Measurements from ENCODE around the gene ARID1B.
"Not testable (repeated sequence)": the region's sequence is repeated elsewhere in the genome, so short reads cannot be mapped to it uniquely, and the experiment has no call there.

Gene ARID1B

GRCh38 chr6:156963712-156964700 lies 186.8 kb downstream of the ARID1B start:
- DNase-seq (ENCODE audit: low spot score) = peak; percentile 17

GRCh38 chr6:156967852-156968251 lies 190.7 kb downstream of the ARID1B start:
- DNase-seq (ENCODE audit: low spot score) = no peak

GRCh38 chr6:156969233-156969632 lies 192.1 kb downstream of the ARID1B start:
- no peak for DNase-seq (ENCODE audit: low spot score)

- no peak for DNase-seq (ENCODE audit: low spot score)
Measured at GRCh38 chr6:156970595-156971112, 193.5 kb downstream of the ARID1B start.

GRCh38 chr6:156971153-156971885 lies 194.1 kb downstream of the ARID1B start:
- no peak for DNase-seq (ENCODE audit: low spot score)

GRCh38 chr6:156972145-156972544 lies 195.0 kb downstream of the ARID1B start:
- DNase-seq (ENCODE audit: low spot score) = no peak

- DNase-seq (ENCODE audit: low spot score) = no peak
Measured at GRCh38 chr6:156974830-156975261, 197.7 kb downstream of the ARID1B start.

- no peak for DNase-seq (ENCODE audit: low spot score)
Measured at GRCh38 chr6:156975414-156975813, 198.2 kb downstream of the ARID1B start.

GRCh38 chr6:156976216-156977127 lies 199.3 kb downstream of the ARID1B start:
- no peak for DNase-seq (ENCODE audit: low spot score)

- DNase-seq (ENCODE audit: low spot score) = no peak
Measured at GRCh38 chr6:156977527-156978291, 200.5 kb downstream of the ARID1B start.

GRCh38 chr6:156978948-156979347 lies 201.8 kb downstream of the ARID1B start:
- no peak for DNase-seq (ENCODE audit: low spot score)

GRCh38 chr6:156980515-156980914 lies 203.3 kb downstream of the ARID1B start:
- DNase-seq (ENCODE audit: low spot score) = no peak

GRCh38 chr6:156980948-156981347 lies 203.8 kb downstream of the ARID1B start:
- DNase-seq (ENCODE audit: low spot score) = no peak

- DNase-seq (ENCODE audit: low spot score) = no peak
Measured at GRCh38 chr6:156982168-156982567, 205.0 kb downstream of the ARID1B start.

- DNase-seq (ENCODE audit: low spot score) = not testable (repeated sequence)
Measured at GRCh38 chr6:156982864-156983263, 205.7 kb downstream of the ARID1B start.

GRCh38 chr6:156984178-156984738 lies 207.1 kb downstream of the ARID1B start:
- DNase-seq (ENCODE audit: low spot score) = peak; percentile 50

GRCh38 chr6:156985309-156985708 lies 208.1 kb downstream of the ARID1B start:
- no peak for DNase-seq (ENCODE audit: low spot score)

- no peak for DNase-seq (ENCODE audit: low spot score)
Measured at GRCh38 chr6:156988276-156989158, 211.3 kb downstream of the ARID1B start.

- DNase-seq (ENCODE audit: low spot score) = no peak
Measured at GRCh38 chr6:156989159-156989806, 212.1 kb downstream of the ARID1B start.
